Measurements from ENCODE around the gene KIF12. TPM values are rescaled to one million over a fixed set of nuclear protein-coding genes. Genes with fewer than 3 reads are reported as not detected.

KIF12 gene
- total RNA-seq, 1 donor from 2014 or later = 2.3 TPM

DNA sequence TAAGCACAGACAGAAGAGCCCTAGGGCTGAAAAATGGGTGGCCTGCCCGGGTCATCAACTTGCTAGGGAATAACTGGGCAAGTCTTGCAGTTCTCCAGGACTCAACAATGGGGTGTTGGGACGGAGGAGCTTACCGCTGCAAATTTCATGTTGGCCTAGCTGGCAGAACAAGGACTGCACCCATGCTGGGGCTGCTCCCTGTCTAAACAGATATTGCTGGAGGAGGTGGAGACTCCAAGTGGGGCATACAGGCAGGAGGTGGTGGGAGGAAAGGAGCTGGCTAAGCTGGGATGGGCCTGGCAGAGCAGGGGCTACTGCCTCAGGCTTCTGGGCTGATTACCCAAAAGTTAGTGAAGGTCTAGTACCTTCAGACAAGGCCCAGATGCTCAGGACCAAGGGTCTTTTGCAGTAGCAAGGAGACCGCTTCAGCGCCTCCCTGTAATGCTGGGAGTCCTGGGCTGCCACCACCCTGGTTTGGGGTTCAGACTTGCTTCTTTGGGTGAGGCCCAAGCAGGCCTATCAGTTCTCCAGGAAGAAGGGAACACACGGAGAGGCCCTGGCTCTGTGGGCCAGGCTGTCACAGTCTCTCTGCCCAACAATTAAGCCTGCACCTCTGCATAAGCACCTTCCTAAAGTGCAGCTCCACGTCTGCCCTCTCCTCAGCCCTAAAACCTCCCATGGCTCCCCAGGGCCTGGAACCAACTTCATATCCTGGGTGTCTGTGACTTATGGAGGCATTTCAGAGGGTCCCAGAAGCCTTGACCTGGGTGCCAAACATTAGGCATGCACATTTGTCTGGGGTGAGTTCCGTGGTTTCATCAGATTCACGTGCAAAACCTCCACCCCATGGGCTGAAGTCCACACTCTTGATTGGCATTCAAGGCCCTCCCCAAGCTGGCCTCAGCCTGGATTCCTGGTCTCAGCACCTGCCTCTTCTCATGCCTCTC, 24.2 kb upstream of the KIF12 start:
- DNase-seq = no peak

DNA sequence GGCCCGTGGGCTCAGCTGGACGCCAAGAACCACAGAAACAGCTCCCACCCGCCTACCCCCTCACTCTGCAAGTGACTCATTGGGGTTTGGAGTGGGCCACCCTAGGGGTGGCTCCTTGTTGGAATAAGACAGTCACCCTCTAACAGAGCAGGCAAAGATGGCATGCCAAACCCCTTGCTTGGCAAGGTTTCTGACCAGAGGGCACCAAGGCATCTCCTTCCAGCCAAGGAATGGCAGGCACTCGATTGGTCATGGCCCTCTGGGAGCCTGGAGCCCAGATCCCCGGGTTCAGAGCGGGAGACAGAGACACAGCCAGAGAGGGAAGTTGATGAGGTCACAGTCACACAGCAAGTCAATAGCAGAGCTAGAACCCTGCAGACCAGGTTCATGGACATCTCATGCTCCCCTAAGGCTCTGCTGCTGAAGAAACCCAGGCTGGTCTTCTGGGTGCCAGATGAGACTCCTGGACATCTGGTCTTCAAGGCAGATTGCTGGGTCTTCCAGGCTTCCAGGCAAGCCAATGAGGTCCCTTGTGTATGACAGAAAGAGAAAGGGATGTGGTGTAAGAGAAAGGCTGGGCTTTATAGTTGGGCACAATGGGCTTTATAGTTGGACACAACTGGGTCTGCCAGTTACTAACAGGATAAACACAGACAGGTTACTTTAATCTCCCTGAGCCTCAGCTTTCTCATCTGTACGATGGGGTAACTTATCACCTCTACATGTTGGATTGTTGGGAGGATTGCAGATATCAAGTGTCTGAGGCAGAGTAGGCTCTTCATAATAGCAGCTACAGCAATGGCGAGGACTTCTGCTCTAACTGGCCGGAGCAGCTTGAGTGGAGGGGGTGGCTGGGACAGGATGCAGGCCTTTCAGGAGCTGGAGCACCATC, 23.3 kb upstream of the KIF12 start:
- no peak for DNase-seq

DNA sequence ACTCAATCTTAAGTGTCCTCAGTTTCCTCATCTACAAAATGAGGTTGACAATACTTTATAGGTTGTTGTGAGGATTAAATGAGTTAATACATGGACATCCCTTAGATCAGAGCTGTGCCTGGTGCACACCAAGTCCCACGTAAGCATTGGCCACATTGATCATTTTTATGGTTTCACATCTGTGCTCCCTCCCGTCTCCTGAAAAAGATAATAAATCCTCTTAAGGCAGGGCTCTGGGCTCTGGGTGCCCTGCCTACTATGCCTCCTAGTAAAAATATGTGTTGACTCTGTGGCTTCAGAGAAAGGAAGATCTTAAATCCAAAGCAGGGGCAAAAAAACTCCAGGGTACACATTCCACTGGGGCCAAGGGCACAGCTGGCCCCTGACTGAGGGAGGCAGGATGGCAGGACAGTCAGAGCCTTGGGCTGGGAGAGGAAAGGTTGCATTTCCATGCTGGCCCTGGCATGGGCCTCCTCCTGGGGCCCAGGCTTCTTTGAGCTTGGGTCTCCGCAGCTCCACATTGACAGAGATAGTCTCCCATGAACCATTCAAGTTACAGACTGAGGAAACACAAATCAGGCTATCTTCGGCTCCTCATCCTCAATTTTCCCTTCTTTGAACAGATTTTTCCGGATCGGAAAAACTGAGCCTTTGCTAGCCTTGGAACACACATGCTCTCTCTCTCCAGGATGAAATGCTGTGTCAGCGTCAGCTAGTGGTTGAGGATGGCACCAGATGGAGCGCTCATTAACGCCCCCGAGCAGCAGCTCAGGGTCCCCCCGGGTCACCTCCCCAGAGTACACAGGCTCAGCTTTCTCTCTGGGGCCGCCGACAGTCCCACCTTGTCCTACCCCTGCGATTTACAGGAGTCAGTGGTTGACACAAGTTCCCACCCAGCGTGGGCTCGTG, 22.4 kb upstream of the KIF12 start:
- peak; percentile 34 for DNase-seq

DNA sequence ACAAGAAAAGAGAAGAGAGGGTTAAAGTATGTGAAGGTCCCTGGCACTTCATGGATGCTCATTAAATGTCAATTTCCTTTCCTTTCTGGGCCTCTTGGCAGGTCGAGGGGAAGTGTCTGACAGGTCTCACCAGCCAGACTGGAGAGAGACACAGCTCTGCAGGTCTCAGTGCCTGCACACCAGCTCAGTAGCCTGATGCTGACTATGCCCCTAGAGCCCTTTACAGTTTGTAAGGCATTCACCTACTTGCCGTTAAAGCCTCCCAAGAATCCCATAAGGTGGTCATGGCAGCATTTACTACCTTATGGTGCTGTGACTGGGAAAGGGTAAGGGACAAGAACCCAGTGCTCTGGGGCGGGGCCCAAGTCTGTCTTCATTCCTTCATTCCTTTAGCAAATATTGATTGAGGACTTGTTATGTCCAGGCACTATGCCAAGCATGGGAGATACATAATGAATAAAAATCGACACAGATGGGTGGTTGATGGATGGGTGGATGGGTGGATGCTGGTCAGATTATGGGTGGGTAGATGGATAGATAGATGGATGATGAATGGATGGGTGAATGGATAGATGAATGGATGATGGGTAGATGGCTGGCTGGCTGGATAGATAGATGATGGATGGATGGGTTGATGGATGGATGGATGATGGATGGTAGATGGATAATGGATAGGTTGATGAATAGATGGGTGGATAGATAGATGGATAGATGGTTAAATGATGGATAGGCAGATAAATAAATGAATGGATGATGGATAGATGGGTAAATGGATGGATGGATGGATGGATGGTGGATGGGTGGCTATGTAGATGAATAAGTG, 21.3 kb upstream of the KIF12 start:
- no peak for DNase-seq

DNA sequence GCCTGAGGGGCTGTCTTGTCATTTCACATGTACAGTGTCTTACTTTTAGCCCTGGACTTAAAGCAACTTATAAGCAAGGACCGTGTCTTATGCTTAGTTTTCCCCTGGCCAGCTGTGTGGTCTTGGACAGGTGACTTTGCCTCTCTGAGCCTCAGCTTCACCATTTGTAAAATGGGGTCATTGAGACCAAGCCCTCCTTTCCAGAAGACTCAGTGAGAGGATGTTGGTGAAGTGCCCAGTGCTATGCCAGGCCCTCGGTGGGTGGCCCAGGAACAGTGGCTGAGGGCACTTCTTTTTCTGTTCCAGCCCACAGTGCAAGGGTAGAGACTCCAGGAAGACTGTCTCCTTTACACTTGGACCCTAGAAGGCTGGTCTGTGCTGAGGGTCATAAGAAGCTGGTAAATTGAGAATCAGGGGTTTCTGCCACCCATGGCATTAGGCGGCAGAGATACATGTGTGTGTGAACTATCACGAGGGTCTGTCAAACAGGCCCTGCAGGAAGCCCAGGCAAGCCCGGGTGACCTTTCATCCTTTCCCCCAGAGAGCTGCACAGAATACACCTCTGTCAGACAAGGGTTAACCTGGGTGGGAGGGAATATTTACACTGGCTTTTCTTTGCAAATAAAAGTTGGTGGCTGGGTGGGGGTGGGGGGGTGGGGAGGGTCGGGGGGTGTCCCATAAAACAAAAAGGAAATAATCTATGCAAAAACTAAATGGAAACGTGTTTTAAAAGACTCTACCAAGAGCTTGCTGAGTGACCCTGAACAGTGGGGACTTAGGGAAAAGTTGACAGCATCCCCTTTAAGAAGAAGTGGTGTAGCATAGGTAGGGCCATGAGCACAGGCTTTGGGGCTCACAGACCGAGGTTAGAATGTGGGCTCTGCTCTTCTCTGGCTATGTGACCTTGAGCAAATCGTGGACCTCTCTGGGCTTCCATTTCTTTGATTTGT, 20.4 kb upstream of the KIF12 start:
- no peak for DNase-seq

DNA sequence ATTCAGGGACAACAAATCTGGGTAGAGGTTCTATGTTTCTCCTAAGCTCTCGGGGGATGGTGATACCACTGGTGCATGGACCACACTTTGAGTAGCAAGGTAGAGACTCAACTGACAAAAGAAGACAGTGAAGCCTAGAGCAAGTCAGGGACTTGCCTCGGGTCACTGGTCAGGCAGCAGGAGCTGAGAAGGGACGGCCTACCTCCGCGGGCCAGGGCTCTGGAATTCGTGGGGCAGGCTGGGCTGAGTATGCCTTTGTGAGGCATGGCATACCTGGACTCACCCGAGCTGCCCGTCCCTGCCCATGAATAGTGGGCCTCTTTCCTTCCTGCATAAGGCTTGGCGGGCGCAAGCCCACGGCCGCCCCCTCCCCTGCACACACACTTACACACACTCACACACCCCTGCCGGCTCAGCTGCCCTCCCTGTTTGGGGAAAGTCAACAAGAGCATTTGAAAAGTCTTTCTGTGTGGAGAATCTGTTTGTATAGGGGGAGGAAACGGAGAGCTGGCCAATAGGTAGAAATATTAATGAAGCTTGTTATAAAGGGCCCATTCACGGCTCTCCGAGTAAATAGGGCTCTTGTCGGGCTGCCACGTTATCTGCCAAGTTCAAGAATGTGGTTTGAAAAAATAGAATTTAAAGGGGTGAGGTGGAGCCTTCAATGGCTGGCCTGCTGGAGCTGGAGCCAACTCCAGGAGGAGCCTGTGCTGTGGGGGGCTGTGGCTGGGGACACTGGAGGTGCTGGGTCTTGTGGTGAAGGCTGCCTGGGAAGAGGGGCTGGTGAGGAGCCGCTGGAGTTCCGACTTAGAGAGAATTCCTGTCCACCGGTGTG, 19.1 kb upstream of the KIF12 start:
- no peak for DNase-seq

DNA sequence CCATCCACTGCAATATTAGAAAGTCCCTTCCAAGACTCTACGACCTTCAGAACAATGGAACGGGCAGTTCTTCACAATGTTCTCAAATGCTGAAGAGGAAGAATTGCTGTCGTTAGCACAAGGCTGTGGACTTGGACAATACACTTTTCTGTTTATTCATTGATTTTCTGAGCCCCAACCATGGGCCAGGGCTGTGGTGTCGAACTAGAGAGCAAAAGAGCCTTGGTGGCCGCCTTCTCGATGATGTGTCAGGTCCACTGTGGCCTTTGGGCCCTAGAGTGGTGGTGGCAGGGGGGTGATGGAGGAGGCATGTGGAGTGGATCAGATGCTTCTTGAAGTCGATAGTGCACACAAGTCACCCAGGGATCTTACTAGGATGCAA, 18.5 kb upstream of the KIF12 start:
- no peak for DNase-seq

DNA sequence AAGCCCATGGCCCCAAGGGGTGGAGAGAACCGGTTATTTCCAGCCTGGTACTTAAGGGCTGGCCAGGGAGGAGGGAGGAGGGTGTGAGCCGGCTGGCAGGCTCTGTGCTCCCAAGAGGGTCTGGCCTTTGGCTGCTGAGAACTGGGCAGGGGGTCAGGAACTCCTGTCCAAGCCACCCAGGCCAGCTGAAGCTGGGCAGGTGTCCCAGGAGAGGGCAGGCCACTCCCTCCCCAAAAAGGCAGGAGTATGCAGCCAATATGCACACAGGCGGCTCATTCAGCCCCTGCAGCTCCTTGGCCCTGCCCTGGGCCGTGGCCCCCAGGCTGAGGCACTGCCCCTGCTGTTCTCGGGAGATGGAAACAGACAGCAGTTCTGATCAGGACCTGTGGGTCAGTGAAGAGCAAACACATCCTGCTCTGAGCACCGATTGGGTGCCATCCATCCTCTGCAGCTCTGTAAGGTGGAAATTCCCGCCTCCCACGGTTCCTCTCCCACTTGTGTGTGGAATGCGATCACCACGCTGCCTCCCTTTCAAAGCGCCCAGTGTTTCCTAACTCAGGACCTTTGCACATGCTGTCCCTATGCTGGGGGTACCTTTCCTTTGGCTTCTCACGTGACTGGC, 17.1 kb upstream of the KIF12 start:
- DNase-seq = no peak

DNA sequence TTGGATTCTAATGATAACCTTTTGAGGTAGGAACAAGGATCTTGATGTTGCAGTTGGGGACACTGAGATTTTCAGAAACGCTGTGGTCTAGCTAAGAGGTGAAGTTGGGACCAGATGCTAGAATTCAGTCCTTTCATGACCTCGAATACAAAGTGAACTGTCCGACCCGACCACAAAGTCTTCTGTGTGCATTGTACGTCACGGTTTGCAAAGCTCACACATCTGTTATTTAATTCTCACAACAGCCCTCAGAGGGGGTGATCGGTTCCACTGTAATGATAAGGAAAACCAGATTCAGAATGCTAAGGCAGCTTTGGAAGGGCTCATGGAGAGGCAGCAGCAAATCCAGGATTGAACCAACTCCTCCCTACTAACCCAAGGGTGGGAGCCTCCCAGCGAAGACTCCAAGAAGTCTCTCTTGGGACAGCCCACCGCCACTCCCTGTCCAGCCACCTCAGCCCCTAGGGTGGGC, 16.6 kb upstream of the KIF12 start:
- peak; percentile 41 for DNase-seq

DNA sequence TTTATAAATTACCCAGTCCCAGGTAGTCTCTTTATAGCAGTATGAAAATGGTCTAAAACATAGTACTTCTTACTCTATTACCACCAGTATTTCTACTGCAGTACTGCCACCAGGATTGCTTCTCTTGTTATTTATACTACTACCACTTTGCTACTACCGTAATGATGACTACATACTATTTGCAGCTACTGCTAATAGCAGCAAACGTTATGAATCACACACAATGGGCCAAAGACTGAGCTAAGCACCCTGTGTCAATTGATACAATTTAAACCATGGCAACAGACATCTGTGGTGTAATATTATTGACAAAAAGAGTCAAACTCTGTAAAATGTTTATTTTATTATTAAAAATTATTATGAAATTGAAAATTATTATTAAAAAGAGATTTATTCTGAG, 15.3 kb upstream of the KIF12 start:
- DNase-seq = no peak

DNA sequence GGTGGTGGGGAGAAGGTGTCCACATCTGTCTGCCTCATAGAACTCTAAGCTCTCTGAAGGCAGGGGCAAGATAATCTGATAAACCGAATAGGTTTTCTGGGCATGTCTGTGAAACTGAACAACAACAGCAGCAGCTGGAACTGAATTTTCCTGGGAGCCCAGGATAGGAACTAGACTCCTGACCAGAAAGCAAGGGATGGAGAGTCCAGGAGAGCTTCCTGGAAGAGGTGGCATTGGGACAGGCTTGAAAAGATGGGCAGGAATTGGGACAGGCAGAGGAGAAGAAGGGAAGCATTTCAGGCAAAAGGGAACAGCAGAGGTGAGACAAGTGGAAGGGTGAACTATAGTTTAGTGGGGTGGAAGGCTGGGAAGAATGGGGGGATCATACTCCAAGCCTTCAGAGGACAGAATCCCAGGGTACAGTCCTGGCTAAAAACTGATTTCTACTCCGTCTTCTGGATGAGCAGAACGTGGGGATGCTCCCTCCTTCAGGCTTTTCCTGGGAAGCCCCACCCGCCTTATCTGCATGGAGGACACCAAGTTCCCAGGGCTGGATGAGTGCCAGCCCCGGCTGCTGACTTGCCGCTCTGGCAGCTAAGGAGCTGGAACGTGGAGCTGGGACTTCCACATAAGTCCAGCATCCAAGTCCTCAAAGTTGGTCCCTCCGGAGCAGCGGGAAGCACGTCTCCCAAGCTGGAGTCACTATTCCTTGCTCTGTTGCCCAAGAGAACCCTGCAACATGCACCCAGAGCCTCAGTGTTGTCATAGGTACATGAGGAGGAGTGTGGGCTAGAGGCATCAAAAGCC, 13.9 kb upstream of the KIF12 start:
- peak; percentile 20 for DNase-seq

DNA sequence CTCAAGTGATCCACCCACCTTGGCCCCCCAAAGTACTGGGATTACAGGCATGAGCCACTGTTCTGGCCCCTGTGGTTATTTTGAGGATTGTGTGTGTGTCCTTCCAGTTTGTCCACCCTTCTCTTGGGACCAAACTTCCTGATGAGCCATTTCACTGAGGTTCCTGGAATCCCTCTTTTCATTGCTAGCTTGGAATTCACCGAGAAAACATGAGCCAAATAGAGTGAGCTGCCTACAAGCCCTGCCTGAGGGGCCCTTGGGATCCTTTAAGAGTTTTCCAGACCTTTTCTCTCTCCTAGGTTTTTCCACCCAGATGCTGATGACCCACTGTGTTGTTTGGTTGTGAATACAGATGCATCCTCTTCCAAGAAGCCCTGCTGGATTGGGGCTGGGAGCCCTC, 13.2 kb upstream of the KIF12 start:
- no peak for DNase-seq

DNA sequence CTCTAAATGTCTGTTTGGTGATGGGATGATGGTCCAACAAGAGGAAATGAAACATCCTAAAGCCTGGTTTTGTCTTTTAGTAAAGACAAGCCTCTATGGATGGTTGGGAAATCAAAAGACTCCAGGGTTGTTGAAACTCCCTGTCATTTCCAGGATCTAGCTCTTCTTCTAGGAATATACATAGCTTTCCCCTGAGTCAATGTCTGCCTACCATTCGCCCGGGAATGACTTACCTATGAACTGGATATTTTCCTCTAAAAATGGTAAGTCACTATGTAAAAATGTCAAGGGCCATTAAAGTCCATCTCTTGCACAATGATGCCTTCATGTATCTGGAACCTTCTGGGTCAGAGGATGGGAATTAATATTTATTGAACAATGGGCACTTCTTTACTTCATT, 11.1 kb upstream of the KIF12 start:
- no peak for DNase-seq

DNA sequence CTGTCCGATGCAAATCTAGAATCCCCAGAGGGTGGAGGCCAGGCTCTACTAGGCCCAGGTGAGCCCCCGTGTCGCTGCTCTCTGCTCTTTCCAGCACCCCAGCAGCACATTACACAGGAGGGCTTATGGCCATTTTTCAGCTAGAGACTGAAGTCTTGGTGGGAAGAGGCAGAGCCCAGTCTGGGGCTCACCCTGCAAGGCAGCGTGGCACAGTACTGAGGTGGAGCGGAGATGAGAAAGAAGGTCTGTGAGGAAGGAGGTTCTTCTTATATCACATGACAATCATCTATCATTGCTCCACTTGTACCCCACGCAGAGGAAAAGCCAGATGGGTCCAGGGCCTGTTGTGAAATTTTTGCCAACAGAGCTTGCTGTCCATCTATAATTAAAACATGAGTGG, 10.0 kb upstream of the KIF12 start:
- no peak for DNase-seq

DNA sequence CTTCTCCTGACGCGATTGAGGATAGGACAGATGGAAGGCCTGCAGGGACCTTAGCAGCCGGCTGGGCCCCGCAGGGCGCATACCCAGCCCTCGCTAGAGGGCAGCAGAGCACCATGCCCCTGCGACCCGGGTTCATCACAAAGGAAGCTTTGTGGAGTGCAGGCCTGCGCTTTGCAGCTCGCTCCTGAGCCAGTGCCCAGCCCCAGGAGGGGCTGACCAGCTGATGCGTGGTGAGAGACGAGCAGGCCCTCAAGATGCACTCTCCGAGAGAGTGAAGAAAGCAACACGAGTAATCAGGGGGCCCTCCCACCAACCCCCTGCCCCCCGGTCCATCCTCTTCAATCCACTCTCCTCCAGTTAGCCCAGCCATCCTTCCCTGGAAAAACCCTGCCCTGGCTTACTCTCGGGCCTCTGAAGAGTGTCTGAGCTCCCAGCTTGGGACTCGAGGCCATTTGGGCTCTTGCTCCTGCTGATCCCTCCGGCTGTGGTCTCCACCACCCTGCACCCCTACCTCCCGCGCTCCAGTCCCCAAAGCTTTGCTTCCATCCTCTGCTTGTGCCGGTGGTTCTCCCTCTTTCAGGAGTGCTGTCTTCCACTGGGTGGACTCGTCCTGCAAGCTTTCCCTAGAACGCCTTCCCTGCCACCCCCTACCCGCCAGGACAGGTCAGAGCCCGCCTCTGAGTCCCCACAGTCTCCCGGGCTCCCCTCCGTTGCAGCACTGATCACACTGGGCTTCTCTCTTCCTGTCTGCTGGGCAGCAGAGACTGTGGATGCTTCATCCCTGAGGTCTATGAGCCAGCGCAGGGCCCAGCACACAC, 9.1 kb upstream of the KIF12 start:
- DNase-seq = peak; percentile 36

DNA sequence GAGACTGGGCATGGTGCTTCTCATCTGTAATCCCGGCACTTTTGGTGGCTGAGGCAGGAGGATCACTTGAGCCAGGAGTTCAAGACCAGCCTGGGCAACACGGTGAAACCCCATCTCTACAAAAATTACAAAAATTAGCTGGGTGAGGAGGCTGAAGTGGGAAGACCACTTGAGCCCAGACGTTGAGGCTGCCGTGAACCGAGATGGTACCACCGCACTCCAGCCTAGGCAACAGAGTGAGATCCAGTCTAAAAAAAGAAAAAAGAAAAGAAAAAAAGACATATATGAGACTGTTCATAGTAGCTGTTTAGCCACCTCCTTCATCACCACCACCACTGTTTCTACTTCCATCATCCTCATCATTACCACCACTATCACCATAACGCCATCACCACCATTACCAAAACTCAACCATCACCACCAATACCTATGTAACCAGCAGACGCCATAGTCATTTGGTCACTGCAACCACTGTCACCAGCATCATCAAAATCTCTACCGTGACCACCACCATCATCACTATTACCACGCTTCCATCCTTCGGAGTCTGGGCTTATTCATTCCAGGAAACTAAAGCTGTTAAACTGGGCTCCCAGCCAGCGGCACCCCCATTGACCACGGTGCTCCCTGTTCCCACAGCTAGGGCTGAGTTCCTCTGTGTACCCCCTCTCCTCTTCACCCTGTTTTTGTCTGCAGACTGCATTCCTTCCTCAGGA, 8.4 kb upstream of the KIF12 start:
- DNase-seq = no peak
